GM23338 (cell line): ENCODE measurements around the gene CCL24. TPM values are rescaled to one million over a fixed set of nuclear protein-coding genes. Genes with fewer than 3 reads are reported as not detected.

Source experiments
- ATAC-seq: fragments of 200-7000 bp; cut with Tn5 transposase; 3 replicates; pipeline ENCODE4 v1.9.1; 2020
- DNase-seq: peaks from one replicate; pipeline ENCODE4 v3.0.0-alpha.2; 2015; ENCODE audit warnings: low spot score
- H2AFZ ChIP-seq: fragments of 200-600 bp; sonication (generic); 2 replicates; pipeline ENCODE4 v1.8.0; 2016; ENCODE audit warnings: antibody characterized with exemption, mild to moderate bottlenecking, moderate library complexity
- H3F3A ChIP-seq: fragments of 200-600 bp; sonication (generic); replicated peaks from 2 replicates; pipeline ENCODE4 v1.8.0; 2017; ENCODE audit warnings: antibody characterized with exemption, mixed run types, low read depth
- H3K27ac ChIP-seq: fragments of 200-600 bp; sonication (generic); 2 replicates; pipeline ENCODE4 v1.6.1; 2016; ENCODE audit warnings: low read depth
- H3K27me3 ChIP-seq: fragments of 200-600 bp; sonication (generic); 2 replicates; pipeline ENCODE4 v1.8.0; 2016; ENCODE audit warnings: mild to moderate bottlenecking, mixed run types, moderate library complexity; ENCODE audit not compliant: insufficient read depth
- H3K36me3 ChIP-seq: fragments of 200-600 bp; sonication (generic); 2 replicates; pipeline ENCODE4 v1.8.0; 2016; ENCODE audit warnings: mild to moderate bottlenecking; ENCODE audit not compliant: insufficient read depth
- H3K4me1 ChIP-seq: fragments of 200-600 bp; sonication (generic); 2 replicates; pipeline ENCODE4 v1.8.0; 2016; ENCODE audit warnings: mild to moderate bottlenecking, moderate library complexity; ENCODE audit not compliant: insufficient read depth
- H3K4me2 ChIP-seq: fragments of 200-600 bp; sonication (generic); 2 replicates; pipeline ENCODE4 v1.7.1; 2017; ENCODE audit warnings: mixed run types
- H3K4me3 ChIP-seq: fragments of 200-600 bp; sonication (generic); 2 replicates; pipeline ENCODE4 v1.6.1; 2016; ENCODE audit warnings: mixed run types
- H3K79me2 ChIP-seq: fragments of 200-600 bp; sonication (generic); replicated peaks from 2 replicates; pipeline ENCODE4 v1.8.0; 2017; ENCODE audit warnings: mild to moderate bottlenecking; ENCODE audit not compliant: insufficient read depth
- H3K9me2 ChIP-seq: fragments of 200-600 bp; sonication (generic); 2 replicates; pipeline ENCODE4 v1.8.0; 2017; ENCODE audit not compliant: insufficient read depth
- H4K20me1 ChIP-seq: fragments of 200-600 bp; sonication (generic); replicated peaks from 2 replicates; pipeline ENCODE4 v1.8.0; 2017; ENCODE audit warnings: mild to moderate bottlenecking; ENCODE audit not compliant: insufficient read depth
- H3K27ac Mint-ChIP-seq: 2 replicates; pipeline ENCODE4 v1.8.0; 2020; ENCODE audit warnings: inconsistent platforms, mild to moderate bottlenecking, moderate library complexity, mixed read lengths
- H3K27me3 Mint-ChIP-seq: 3 replicates; pipeline ENCODE4 v1.8.0; 2022; ENCODE audit warnings: low read depth, mild to moderate bottlenecking, moderate library complexity, mixed read lengths, inconsistent platforms; ENCODE audit not compliant: insufficient read depth, poor library complexity
- H3K36me3 Mint-ChIP-seq: 3 replicates; pipeline ENCODE4 v1.8.0; 2021; ENCODE audit warnings: low read depth, mild to moderate bottlenecking, inconsistent platforms, moderate library complexity, mixed read lengths
- H3K4me1 Mint-ChIP-seq: 3 replicates; pipeline ENCODE4 v1.8.0; 2020; ENCODE audit warnings: mild to moderate bottlenecking, inconsistent platforms, mixed read lengths
- H3K4me3 Mint-ChIP-seq: 3 replicates; pipeline ENCODE4 v1.8.0; 2021; ENCODE audit warnings: moderate library complexity, mild to moderate bottlenecking, inconsistent platforms, mixed read lengths
- H3K9me3 Mint-ChIP-seq: 3 replicates; pipeline ENCODE4 v1.8.0; 2020; ENCODE audit warnings: moderate library complexity, mild to moderate bottlenecking, inconsistent platforms, mixed read lengths
- CREB1 ChIP-seq: fragments of 250-450 bp; sonication (Bioruptor Pico); IDR thresholded peaks from 2 replicates; pipeline ENCODE4 v1.5.0; 2020; ENCODE audit warnings: low read depth, mild to moderate bottlenecking, moderate library complexity
- CTCF ChIP-seq, 2 experiments: fragments of 200-600 bp in 1 of 2; sonication (generic) in 1 of 2; conservative IDR thresholded peaks; 2 replicates each; pipeline versions ENCODE4 v1.5.1 to v1.6.1; 2016 to 2017; ENCODE audit warnings: antibody characterized with exemption in 2 of 2, low read depth in 2 of 2, mild to moderate bottlenecking in 2 of 2, moderate library complexity in 1 of 2
- EZH2 ChIP-seq: fragments of 200-600 bp; sonication (generic); IDR thresholded peaks from one replicate; pipeline ENCODE4 v1.8.0; 2017; ENCODE audit warnings: antibody characterized with exemption, mild to moderate bottlenecking, low read depth; ENCODE audit not compliant: unreplicated experiment
- EZH2phosphoT487 ChIP-seq: fragments of 200-600 bp; sonication (generic); IDR thresholded peaks from one replicate; pipeline ENCODE4 v1.8.1; 2018; ENCODE audit warnings: antibody characterized with exemption; ENCODE audit not compliant: unreplicated experiment
- JUNB ChIP-seq: IDR thresholded peaks from one replicate; pipeline ENCODE4 v1.6.1; 2016; ENCODE audit warnings: antibody characterized with exemption; ENCODE audit not compliant: unreplicated experiment
- NANOG ChIP-seq: IDR thresholded peaks from 2 replicates; pipeline ENCODE4 v1.6.1; 2016; ENCODE audit warnings: antibody characterized with exemption, borderline replicate concordance
- POLR2AphosphoS5 ChIP-seq: IDR thresholded peaks from 2 replicates; pipeline ENCODE4 v1.6.1; 2016; ENCODE audit warnings: antibody characterized with exemption, low read depth
- REST ChIP-seq: IDR thresholded peaks from one replicate; pipeline ENCODE4 v1.6.1; 2018; ENCODE audit warnings: antibody characterized with exemption; ENCODE audit not compliant: unreplicated experiment
- STAT1 ChIP-seq: IDR thresholded peaks from one replicate; pipeline ENCODE4 v1.6.1; 2016; ENCODE audit warnings: antibody characterized with exemption; ENCODE audit not compliant: unreplicated experiment
- ZNF114 ChIP-seq: fragments of 250-450 bp; sonication (Bioruptor Pico); IDR thresholded peaks from 2 replicates; pipeline ENCODE4 v1.5.0; 2020; ENCODE audit warnings: mild to moderate bottlenecking, moderate library complexity
- ZNF331 ChIP-seq: fragments of 250-450 bp; sonication (Bioruptor Pico); IDR thresholded peaks from 2 replicates; pipeline ENCODE4 v1.5.0; 2020; ENCODE audit warnings: low read depth, mild to moderate bottlenecking, moderate library complexity
- polyA plus RNA-seq: library from polyadenylated mRNA; unstranded; fragments of >200 nt; fragmentation: Nextera tagmentation; extraction: Ambion mirVana; gene quantifications from 2 replicates; pipeline ENCODE4 v1.2.1, GENCODE V29; 2016
- total RNA-seq: library from RNA; depleted of rRNA; stranded (reverse); fragments of >200 nt; shearing (Covaris generic); gene quantifications from 2 replicates; pipeline ENCODE4 v1.2.3, GENCODE V29; 2014
- TF ChIP-seq, protein P1 (sequence below): fragments of 250-450 bp; sonication (Bioruptor Pico); IDR thresholded peaks from 2 replicates; pipeline ENCODE4 v1.5.0; 2020; ENCODE audit warnings: mild to moderate bottlenecking, moderate library complexity
- TF ChIP-seq, protein P2 (sequence below): IDR thresholded peaks from 2 replicates; pipeline ENCODE4 v1.6.1; 2016; ENCODE audit warnings: antibody characterized with exemption

The CCL24 gene
- total and polyA plus RNA-seq, 2 experiments from 2014 or later = not detected

GRCh38 chr7:75819711-75820110 lies 6.1 kb upstream of the CCL24 start (continued):
- TF ChIP-seq ZNF114 (CRISPR knock-in tag) (no peak), JUNB (no peak)

- H3K4me3 Mint-ChIP-seq = no peak overlapping the region
- H3K79me2 ChIP-seq = no peaks in the 10 kb centered on the region
- H3F3A ChIP-seq = no peaks in the 10 kb centered on the region
- H3K27ac ChIP-seq = no peak overlapping the region
- peaks cover 8% of the 10 kb centered on the region; the same call in 1 of the 2 replicates for H3K9me2 ChIP-seq
- no peaks in the 10 kb centered on the region for H3K36me3 Mint-ChIP-seq
- H3K4me1 ChIP-seq = no peaks in the 10 kb centered on the region
- H3K4me2 ChIP-seq = no peak overlapping the region
- no peaks in the 10 kb centered on the region for H3K36me3 ChIP-seq
- no peak overlapping the region for H3K4me3 ChIP-seq
- H3K27me3 ChIP-seq = no peaks in the 10 kb centered on the region
- no peak overlapping the region for H2AFZ ChIP-seq
- peaks cover 7% of the 10 kb centered on the region for H3K27me3 Mint-ChIP-seq
- TF ChIP-seq STAT1 = no peak
- TF ChIP-seq EZH2 = no peak
- TF ChIP-seq REST = no peak
- no peak for TF ChIP-seq ZNF331 (CRISPR knock-in tag)
- no peak for TF ChIP-seq POLR2AphosphoS5
- TF ChIP-seq ZNF114 (CRISPR knock-in tag) = no peak
- TF ChIP-seq JUNB = no peak
- TF ChIP-seq, protein P1, sequence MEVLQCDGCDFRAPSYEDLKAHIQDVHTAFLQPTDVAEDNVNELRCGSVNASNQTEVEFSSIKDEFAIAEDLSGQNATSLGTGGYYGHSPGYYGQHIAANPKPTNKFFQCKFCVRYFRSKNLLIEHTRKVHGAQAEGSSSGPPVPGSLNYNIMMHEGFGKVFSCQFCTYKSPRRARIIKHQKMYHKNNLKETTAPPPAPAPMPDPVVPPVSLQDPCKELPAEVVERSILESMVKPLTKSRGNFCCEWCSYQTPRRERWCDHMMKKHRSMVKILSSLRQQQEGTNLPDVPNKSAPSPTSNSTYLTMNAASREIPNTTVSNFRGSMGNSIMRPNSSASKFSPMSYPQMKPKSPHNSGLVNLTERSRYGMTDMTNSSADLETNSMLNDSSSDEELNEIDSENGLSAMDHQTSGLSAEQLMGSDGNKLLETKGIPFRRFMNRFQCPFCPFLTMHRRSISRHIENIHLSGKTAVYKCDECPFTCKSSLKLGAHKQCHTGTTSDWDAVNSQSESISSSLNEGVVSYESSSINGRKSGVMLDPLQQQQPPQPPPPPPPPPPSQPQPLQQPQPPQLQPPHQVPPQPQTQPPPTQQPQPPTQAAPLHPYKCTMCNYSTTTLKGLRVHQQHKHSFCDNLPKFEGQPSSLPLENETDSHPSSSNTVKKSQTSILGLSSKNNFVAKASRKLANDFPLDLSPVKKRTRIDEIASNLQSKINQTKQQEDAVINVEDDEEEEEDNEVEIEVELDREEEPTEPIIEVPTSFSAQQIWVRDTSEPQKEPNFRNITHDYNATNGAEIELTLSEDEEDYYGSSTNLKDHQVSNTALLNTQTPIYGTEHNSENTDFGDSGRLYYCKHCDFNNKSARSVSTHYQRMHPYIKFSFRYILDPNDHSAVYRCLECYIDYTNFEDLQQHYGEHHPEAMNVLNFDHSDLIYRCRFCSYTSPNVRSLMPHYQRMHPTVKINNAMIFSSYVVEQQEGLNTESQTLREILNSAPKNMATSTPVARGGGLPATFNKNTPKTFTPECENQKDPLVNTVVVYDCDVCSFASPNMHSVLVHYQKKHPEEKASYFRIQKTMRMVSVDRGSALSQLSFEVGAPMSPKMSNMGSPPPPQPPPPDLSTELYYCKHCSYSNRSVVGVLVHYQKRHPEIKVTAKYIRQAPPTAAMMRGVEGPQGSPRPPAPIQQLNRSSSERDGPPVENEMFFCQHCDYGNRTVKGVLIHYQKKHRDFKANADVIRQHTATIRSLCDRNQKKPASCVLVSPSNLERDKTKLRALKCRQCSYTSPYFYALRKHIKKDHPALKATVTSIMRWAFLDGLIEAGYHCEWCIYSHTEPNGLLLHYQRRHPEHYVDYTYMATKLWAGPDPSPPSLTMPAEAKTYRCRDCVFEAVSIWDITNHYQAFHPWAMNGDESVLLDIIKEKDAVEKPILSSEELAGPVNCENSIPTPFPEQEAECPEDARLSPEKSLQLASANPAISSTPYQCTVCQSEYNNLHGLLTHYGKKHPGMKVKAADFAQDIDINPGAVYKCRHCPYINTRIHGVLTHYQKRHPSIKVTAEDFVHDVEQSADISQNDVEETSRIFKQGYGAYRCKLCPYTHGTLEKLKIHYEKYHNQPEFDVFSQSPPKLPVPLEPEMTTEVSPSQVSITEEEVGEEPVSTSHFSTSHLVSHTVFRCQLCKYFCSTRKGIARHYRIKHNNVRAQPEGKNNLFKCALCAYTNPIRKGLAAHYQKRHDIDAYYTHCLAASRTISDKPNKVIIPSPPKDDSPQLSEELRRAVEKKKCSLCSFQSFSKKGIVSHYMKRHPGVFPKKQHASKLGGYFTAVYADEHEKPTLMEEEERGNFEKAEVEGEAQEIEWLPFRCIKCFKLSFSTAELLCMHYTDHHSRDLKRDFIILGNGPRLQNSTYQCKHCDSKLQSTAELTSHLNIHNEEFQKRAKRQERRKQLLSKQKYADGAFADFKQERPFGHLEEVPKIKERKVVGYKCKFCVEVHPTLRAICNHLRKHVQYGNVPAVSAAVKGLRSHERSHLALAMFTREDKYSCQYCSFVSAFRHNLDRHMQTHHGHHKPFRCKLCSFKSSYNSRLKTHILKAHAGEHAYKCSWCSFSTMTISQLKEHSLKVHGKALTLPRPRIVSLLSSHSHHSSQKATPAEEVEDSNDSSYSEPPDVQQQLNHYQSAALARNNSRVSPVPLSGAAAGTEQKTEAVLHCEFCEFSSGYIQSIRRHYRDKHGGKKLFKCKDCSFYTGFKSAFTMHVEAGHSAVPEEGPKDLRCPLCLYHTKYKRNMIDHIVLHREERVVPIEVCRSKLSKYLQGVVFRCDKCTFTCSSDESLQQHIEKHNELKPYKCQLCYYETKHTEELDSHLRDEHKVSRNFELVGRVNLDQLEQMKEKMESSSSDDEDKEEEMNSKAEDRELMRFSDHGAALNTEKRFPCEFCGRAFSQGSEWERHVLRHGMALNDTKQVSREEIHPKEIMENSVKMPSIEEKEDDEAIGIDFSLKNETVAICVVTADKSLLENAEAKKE = no peak
- no peak for TF ChIP-seq CREB1
- TF ChIP-seq, protein P2, sequence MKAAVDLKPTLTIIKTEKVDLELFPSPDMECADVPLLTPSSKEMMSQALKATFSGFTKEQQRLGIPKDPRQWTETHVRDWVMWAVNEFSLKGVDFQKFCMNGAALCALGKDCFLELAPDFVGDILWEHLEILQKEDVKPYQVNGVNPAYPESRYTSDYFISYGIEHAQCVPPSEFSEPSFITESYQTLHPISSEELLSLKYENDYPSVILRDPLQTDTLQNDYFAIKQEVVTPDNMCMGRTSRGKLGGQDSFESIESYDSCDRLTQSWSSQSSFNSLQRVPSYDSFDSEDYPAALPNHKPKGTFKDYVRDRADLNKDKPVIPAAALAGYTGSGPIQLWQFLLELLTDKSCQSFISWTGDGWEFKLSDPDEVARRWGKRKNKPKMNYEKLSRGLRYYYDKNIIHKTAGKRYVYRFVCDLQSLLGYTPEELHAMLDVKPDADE = no peak
- TF ChIP-seq CTCF (conservative IDR thresholded peaks at IDR 0.05; ENCODE audit: low read depth in 2 of 2) = no peak
- TF ChIP-seq NANOG = no peak
- TF ChIP-seq EZH2phosphoT487 = no peak
- no peaks in the 10 kb centered on the region for H3K4me1 Mint-ChIP-seq
- no peak overlapping the region for H3K27ac Mint-ChIP-seq
- DNase-seq = no peak
- no peaks in the 10 kb centered on the region for H4K20me1 ChIP-seq
- ATAC-seq = no peak
- peaks cover 9% of the 10 kb centered on the region for H3K9me3 Mint-ChIP-seq
Observed at GRCh38 chr7:75818472-75818871, 4.9 kb upstream of the CCL24 start.
